OCI-LY7 (cell line): ENCODE measurements around the gene PTX4. TPM values are rescaled to one million over a fixed set of nuclear protein-coding genes. Genes with fewer than 3 reads are reported as not detected.

Source experiments
- BruUV-seq: library from RNA; stranded (reverse); fragments of 400-500 nt; replicated peaks from 2 replicates; lab custom pipeline; 2021; lab: Mats Ljungman, UMichigan
- CTCF ChIA-PET: fragments of 300-600 bp; sonication (Branson Sonifier 250); formaldehyde crosslinking; loops from one replicate; lab custom pipeline; 2022; ENCODE audit warnings: antibody characterized with exemption; ENCODE audit not compliant: unreplicated experiment; lab: Charles Lee
- POLR2A ChIA-PET: fragments of 300-600 bp; sonication (Branson Sonifier 250); formaldehyde crosslinking; loops from one replicate; lab custom pipeline; 2022; ENCODE audit warnings: antibody characterized with exemption; lab: Charles Lee
- DNase-seq: peaks from one replicate; pipeline ENCODE4 v3.0.0-alpha.2; 2015; ENCODE audit warnings: low spot score
- H2AFZ ChIP-seq: fragments of 200-600 bp; sonication (generic), shearing (Covaris generic); 2 replicates; pipeline ENCODE4 v1.6.1; 2014; ENCODE audit warnings: mild to moderate bottlenecking, antibody characterized with exemption, low read length, moderate library complexity
- H3K27ac ChIP-seq: fragments of 200-600 bp; sonication (generic); 2 replicates; pipeline ENCODE4 v1.5.1; 2014; ENCODE audit warnings: mixed run types, low read depth, mild to moderate bottlenecking, moderate library complexity, low read length, inconsistent platforms; ENCODE audit not compliant: poor library complexity, severe bottlenecking
- H3K36me3 ChIP-seq: fragments of 200-600 bp; sonication (generic); 2 replicates; pipeline ENCODE4 v1.6.1; 2014; ENCODE audit warnings: mild to moderate bottlenecking, antibody characterized with exemption, low read length, moderate library complexity, mixed read lengths; ENCODE audit not compliant: insufficient read depth
- H3K4me1 ChIP-seq: fragments of 200-600 bp; sonication (generic); 2 replicates; pipeline ENCODE4 v1.5.1; 2014; ENCODE audit warnings: mild to moderate bottlenecking, low read length; ENCODE audit not compliant: insufficient read depth, poor library complexity, severe bottlenecking
- H3K4me2 ChIP-seq: fragments of 200-600 bp; sonication (generic); 2 replicates; pipeline ENCODE4 v1.6.1; 2014; ENCODE audit warnings: mild to moderate bottlenecking, low read length
- H3K4me3 ChIP-seq: fragments of 200-600 bp; sonication (generic); 2 replicates; pipeline ENCODE4 v1.5.1; 2014; ENCODE audit warnings: mild to moderate bottlenecking, low read depth, low read length; ENCODE audit not compliant: poor library complexity, severe bottlenecking
- H3K79me2 ChIP-seq: fragments of 200-600 bp; sonication (generic); 2 replicates; pipeline ENCODE4 v1.6.1; 2016; ENCODE audit warnings: low read depth, mild to moderate bottlenecking, low read length, moderate library complexity, mixed read lengths; ENCODE audit not compliant: insufficient read depth
- H3K9me2 ChIP-seq: fragments of 200-600 bp; sonication (generic); 2 replicates; pipeline ENCODE4 v1.6.1; 2016; ENCODE audit warnings: mild to moderate bottlenecking, low read length, mixed read lengths; ENCODE audit not compliant: insufficient read depth
- H3K9me3 ChIP-seq: fragments of 200-600 bp; sonication (generic); 2 replicates; pipeline ENCODE4 v1.6.1; 2014; ENCODE audit warnings: mild to moderate bottlenecking, mixed run types, low read length, mixed read lengths
- H4K20me1 ChIP-seq: fragments of 200-600 bp; sonication (generic); 2 replicates; pipeline ENCODE4 v1.6.1; 2014; ENCODE audit warnings: mild to moderate bottlenecking, antibody characterized with exemption, low read length, moderate library complexity, mixed read lengths; ENCODE audit not compliant: insufficient read depth
- EZH2phosphoT487 ChIP-seq: fragments of 200-600 bp; sonication (generic); IDR thresholded peaks from 2 replicates; pipeline ENCODE4 v1.6.1; 2018; ENCODE audit warnings: low read depth, borderline replicate concordance, mild to moderate bottlenecking, mixed run types, antibody characterized with exemption, low read length, moderate library complexity, mixed read lengths
- intact Hi-C: fragments of 100-400 bp; cut with micrococcal nuclease; formaldehyde crosslinking; loops from one replicate; pipeline ENCODE4 v1.10.0; 2022; ENCODE audit not compliant: unreplicated experiment
- total RNA-seq, 2 experiments: library from RNA; depleted of rRNA in 1 of 2; stranded (reverse); fragments of >200 nt in 1 of 2; shearing (Covaris generic) in 1 of 2; gene quantifications; 2 replicates each; pipeline ENCODE4 v1.2.3, GENCODE V29; 2014 to 2022
- TF ChIP-seq, protein P1 (sequence below): fragments of 200-600 bp; sonication (generic); conservative IDR thresholded peaks from 2 replicates; pipeline ENCODE4 v1.5.1; 2014; ENCODE audit warnings: mild to moderate bottlenecking, antibody characterized with exemption, low read length, moderate library complexity, mixed read lengths

The PTX4 gene
- total RNA-seq, 2 experiments from 2014 or later = not detected

DNA sequence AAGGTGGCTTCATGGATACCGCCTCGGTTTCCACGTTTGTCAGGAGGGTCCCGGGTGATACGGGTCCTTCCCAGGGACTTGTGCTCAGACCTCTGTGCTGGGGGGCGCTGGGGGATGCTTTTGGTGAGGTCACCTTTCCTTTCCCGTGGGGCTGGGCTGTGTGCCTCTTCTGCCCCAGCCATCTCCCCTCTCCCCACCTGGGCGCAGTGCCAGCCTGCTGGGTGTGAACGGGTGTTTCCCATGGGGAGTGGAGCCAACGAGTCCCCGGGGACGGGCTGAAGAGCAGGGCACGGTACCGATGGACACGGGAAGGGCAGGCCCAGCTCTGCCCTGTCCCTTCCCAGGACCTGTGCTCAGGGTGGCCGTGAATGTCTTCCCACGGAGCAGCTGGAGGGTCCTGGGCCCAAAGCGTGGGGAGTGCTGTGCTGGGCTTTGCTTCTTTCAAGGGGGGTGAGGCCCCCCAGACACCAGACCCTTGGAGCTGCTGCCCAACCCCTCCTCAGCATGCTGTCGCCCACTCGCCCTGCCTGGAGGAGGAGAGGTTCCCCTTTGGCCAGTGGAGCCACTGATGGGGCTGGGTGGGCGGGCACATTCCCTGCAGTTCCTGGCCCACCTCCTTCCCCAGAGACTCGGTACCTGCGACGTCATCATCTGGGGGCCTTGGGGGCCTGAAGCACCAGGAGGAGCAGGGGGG is 19.9 kb upstream of the PTX4 start:
- POLR2A ChIA-PET = no interaction called here
- Histone ChIP-seq H3K4me3 (no peak overlapping the region), H3K27ac (no peak overlapping the region), H3K9me2 (no peaks in the 10 kb centered on the region), H3K4me1 (no peaks in the 10 kb centered on the region), H3K36me3 (peaks cover 23% of the 10 kb centered on the region), H4K20me1 (no peaks in the 10 kb centered on the region), H3K79me2 (no peaks in the 10 kb centered on the region), H3K4me2 (no peak overlapping the region), H3K9me3 (no peaks in the 10 kb centered on the region), H2AFZ (no peak overlapping the region)
- DNase-seq = no peak
- TF ChIP-seq, protein P1, sequence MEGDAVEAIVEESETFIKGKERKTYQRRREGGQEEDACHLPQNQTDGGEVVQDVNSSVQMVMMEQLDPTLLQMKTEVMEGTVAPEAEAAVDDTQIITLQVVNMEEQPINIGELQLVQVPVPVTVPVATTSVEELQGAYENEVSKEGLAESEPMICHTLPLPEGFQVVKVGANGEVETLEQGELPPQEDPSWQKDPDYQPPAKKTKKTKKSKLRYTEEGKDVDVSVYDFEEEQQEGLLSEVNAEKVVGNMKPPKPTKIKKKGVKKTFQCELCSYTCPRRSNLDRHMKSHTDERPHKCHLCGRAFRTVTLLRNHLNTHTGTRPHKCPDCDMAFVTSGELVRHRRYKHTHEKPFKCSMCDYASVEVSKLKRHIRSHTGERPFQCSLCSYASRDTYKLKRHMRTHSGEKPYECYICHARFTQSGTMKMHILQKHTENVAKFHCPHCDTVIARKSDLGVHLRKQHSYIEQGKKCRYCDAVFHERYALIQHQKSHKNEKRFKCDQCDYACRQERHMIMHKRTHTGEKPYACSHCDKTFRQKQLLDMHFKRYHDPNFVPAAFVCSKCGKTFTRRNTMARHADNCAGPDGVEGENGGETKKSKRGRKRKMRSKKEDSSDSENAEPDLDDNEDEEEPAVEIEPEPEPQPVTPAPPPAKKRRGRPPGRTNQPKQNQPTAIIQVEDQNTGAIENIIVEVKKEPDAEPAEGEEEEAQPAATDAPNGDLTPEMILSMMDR = no peak
- TF ChIP-seq EZH2phosphoT487 = no peak
- CTCF ChIA-PET = no interaction called here
- BruUV-seq = no TSS peak
- intact Hi-C loops = no loop called here

DNA sequence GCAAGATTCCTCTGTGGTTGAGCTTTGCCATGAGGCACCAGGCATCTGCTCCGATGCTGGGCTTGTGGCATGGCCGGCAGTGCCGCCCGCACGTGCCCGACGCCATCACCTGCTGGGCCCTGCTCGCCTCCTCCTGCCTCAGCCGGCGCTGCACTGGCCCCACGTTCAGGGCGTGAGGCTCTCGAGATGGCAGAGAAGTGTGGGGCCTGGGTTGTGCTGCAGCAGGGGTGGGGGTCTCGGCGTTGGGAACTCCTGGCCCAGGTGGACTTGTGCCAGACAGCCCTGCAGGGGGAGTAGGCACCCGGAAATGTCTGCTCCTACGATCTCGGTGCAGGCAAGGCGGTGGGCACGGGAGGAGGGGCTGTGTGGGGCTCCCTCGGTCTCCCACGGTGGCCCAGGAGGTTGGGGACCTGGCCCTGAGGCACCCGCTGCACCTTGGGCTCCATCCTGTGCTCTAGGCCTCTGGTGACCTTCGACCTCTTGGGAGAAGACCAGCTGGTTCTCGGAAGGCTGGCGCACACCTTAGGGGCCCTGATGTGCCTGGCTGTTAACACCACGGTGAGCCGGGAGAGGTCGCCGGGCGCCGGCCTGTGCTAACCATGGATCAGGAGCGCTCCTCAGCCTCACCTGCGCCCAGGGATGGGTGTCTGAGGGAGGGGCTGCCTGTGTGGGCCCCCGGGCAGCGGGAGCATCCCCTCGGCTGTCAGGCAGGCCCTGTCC is 17.9 kb upstream of the PTX4 start:
- ChIA-PET POLR2A (no interaction called here), CTCF (no interaction called here)
- Histone ChIP-seq H3K9me2 (no peaks in the 10 kb centered on the region), H3K4me3 (no peak overlapping the region), H3K4me1 (no peaks in the 10 kb centered on the region), H4K20me1 (no peaks in the 10 kb centered on the region), H3K4me2 (no peak overlapping the region), H2AFZ (no peak overlapping the region), H3K9me3 (no peaks in the 10 kb centered on the region), H3K79me2 (no peaks in the 10 kb centered on the region), H3K27ac (no peak overlapping the region), H3K36me3 (peaks cover 36% of the 10 kb centered on the region)
- no peak for DNase-seq
- TF ChIP-seq EZH2phosphoT487 = no peak
- TF ChIP-seq, protein P1 = no peak
- intact Hi-C loops = no loop called here
- BruUV-seq = no TSS peak

DNA sequence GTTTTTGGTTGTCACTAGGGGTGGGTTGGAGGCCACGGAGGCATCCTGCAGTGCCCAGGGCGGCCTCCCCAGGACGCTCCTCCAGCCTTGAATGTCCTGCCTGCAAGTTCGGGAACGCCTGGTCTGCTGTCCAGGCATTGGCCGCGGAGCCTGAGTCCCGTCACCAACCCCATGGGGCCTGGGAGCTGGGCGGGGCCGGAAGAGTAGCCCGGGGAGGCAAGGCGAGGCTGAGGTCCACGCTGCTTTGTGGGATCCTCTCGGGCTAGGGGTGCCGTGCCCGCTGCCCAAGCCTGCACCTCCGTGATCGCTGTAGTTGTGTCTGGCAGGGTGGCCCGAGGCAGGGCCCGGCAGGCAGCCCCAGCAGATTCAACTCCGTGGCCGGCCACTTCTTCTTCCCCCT is 17.2 kb upstream of the PTX4 start:
- H3K9me3 ChIP-seq = no peaks in the 10 kb centered on the region
- TF ChIP-seq EZH2phosphoT487 = no peak
- TF ChIP-seq, protein P1 = no peak
- no peak for DNase-seq
- no peak overlapping the region for H3K4me3 ChIP-seq
- CTCF ChIA-PET = no interaction called here
- POLR2A ChIA-PET = no interaction called here
- intact Hi-C loops = no loop called here
- peaks cover 37% of the 10 kb centered on the region for H3K36me3 ChIP-seq
- no peaks in the 10 kb centered on the region for H4K20me1 ChIP-seq
- H3K4me1 ChIP-seq = no peaks in the 10 kb centered on the region
- no TSS peak for BruUV-seq
- no peaks in the 10 kb centered on the region for H3K79me2 ChIP-seq
- no peak overlapping the region for H2AFZ ChIP-seq
- no peaks in the 10 kb centered on the region for H3K9me2 ChIP-seq
- no peak overlapping the region for H3K27ac ChIP-seq
- no peak overlapping the region for H3K4me2 ChIP-seq
